Panc1 (cell line): ENCODE measurements around the gene ETHE1. TPM values are rescaled to one million over a fixed set of nuclear protein-coding genes. Genes with fewer than 3 reads are reported as not detected.

Experiments used
- ATAC-seq: fragments of 200-7000 bp; cut with Tn5 transposase; 2 replicates; pipeline ENCODE4 v1.9.1; 2020; ENCODE audit warnings: mild to moderate bottlenecking, moderate library complexity
- BruUV-seq: library from RNA; stranded (reverse); fragments of 400-500 nt; replicated peaks from 2 replicates; lab custom pipeline; 2021; lab: Mats Ljungman, UMichigan
- CTCF ChIA-PET: fragments of 300-600 bp; sonication (Branson Sonifier 250); formaldehyde crosslinking; loops from one replicate; lab custom pipeline; 2022; ENCODE audit warnings: antibody characterized with exemption; lab: Charles Lee
- POLR2A ChIA-PET: fragments of 300-600 bp; sonication (Branson Sonifier 250); formaldehyde crosslinking; loops from one replicate; lab custom pipeline; 2022; ENCODE audit warnings: antibody characterized with exemption; lab: Charles Lee
- DNase-seq: peaks from one replicate; pipeline ENCODE4 v3.0.0-alpha.2; 2010; ENCODE audit warnings: low read depth, low spot score
- H3K27ac ChIP-seq: 2 replicates; pipeline ENCODE4 v1.5.1; 2011; ENCODE audit warnings: mild to moderate bottlenecking, low read length, inconsistent platforms
- H3K27me3 ChIP-seq: fragments of 200-500 bp; sonication (Bioruptor generic); 2 replicates; pipeline ENCODE4 v1.6.0; 2014; ENCODE audit warnings: low read length, inconsistent platforms; ENCODE audit not compliant: control insufficient read depth, insufficient read depth
- H3K36me3 ChIP-seq: fragments of 200-500 bp; sonication (Bioruptor generic); 2 replicates; pipeline ENCODE4 v1.5.1; 2014; ENCODE audit warnings: inconsistent platforms, mild to moderate bottlenecking, low read length, moderate library complexity; ENCODE audit not compliant: control insufficient read depth, insufficient read depth
- H3K4me1 ChIP-seq: 2 replicates; pipeline ENCODE4 v1.5.1; 2011; ENCODE audit warnings: inconsistent platforms, mild to moderate bottlenecking, low read length, moderate library complexity; ENCODE audit not compliant: control insufficient read depth, insufficient read depth
- H3K4me3 ChIP-seq, 2 experiments: 2 replicates each; pipeline ENCODE4 v1.5.1; 2011 to 2012; ENCODE audit warnings: low read depth in 2 of 2, low read length in 2 of 2, mild to moderate bottlenecking in 2 of 2, inconsistent platforms in 1 of 2, moderate library complexity in 1 of 2
- H3K9me3 ChIP-seq: fragments of 200-500 bp; sonication (Bioruptor generic); 2 replicates; pipeline ENCODE4 v1.5.1; 2014; ENCODE audit warnings: low read depth, mild to moderate bottlenecking, inconsistent platforms, low read length, moderate library complexity; ENCODE audit not compliant: control insufficient read depth, insufficient read depth
- POLR2AphosphoS5 ChIP-seq: IDR thresholded peaks from 2 replicates; pipeline ENCODE4 v1.6.1; 2012; ENCODE audit warnings: mild to moderate bottlenecking, low read depth, low read length, moderate library complexity
- TCF7L2 ChIP-seq: IDR thresholded peaks from 2 replicates; pipeline ENCODE4 v1.6.1; 2011; ENCODE audit warnings: mild to moderate bottlenecking, low read depth, low read length, inconsistent platforms
- in situ Hi-C: cut with HindIII; loops from 2 replicates; pipeline ENCODE4 v1.10.0; 2016; ENCODE audit warnings: low sequenced_read_pairs, low pct_unique_long_range_greater_than_20kb
- intact Hi-C: fragments of 100-400 bp; cut with micrococcal nuclease; formaldehyde crosslinking; loops from one replicate; pipeline ENCODE4 v1.10.0; 2022; ENCODE audit not compliant: unreplicated experiment
- total RNA-seq: library from RNA; stranded (reverse); gene quantifications from one replicate; pipeline ENCODE4 v1.2.1, GENCODE V29; 2021; ENCODE audit not compliant: unreplicated experiment
- TF ChIP-seq, protein P1 (sequence below), 2 experiments: IDR thresholded peaks; 2 replicates each; pipeline ENCODE4 v1.6.1; 2011 to 2012; ENCODE audit warnings: low read depth in 2 of 2, control low read depth in 1 of 2, low read length in 1 of 2, mild to moderate bottlenecking in 1 of 2, moderate library complexity in 1 of 2; ENCODE audit not compliant: insufficient read depth in 1 of 2

The ETHE1 gene
- total RNA-seq, 1 experiment from 2014 or later, result 15.6 TPM

DNA sequence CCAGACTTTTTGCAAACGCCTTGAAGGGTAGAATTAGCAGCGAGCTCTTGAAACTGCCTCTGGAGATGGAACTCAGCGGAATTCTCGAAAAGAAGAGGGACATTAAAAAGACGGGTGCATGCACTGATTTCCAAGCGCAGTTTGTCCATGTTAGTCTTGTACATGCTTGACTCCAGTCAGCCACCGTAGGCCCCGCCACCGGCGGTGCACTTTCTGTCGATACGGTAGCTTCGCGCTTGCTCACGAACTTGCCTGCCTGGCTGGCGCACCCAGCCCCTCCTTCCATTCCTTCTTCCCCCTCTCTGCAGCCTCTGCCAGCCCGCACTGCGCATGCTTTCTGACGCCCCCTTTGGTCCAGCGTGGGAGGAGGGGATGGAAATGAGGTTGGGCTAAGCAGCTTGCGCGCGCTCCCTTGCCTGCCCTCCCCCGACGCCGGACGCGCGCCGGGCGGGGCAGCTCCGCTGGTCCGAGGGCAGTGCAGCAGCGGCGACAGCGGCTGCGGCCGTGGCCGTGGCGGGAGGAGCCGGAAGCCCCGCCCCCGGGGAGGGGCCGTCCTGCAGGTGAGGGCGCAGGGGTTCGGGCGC lies 6.1 kb upstream of the ETHE1 start, which contains the start of gene ZNF575:
TSS of gene ZNF575 (plus strand) at position 227 of the 584 bp plus-strand sequence. CDS start 1,235 bp downstream, outside the sequence.
- peak; percentile 57 for DNase-seq
- no TSS peak for BruUV-seq
- CTCF ChIA-PET, result interaction anchor here (0.6 to 1.0 kb wide), 4 partner anchors 14 to 132 kb away, joined by 3 to 8 read pairs (median 4); no protein-coding TSS in a partner anchor
- Histone ChIP-seq H3K27me3 (no peaks in the 10 kb centered on the region), H3K9me3 (no peaks in the 10 kb centered on the region), H3K4me1 (no peaks in the 10 kb centered on the region), H3K27ac (peak within 1 kb of the TSS; percentile 83), H3K36me3 (no peaks in the 10 kb centered on the region), H3K4me3 (peak within 1 kb of the TSS; percentile 65 to 89)
- peak; percentile 81 for ATAC-seq
- TF ChIP-seq, protein P1, sequence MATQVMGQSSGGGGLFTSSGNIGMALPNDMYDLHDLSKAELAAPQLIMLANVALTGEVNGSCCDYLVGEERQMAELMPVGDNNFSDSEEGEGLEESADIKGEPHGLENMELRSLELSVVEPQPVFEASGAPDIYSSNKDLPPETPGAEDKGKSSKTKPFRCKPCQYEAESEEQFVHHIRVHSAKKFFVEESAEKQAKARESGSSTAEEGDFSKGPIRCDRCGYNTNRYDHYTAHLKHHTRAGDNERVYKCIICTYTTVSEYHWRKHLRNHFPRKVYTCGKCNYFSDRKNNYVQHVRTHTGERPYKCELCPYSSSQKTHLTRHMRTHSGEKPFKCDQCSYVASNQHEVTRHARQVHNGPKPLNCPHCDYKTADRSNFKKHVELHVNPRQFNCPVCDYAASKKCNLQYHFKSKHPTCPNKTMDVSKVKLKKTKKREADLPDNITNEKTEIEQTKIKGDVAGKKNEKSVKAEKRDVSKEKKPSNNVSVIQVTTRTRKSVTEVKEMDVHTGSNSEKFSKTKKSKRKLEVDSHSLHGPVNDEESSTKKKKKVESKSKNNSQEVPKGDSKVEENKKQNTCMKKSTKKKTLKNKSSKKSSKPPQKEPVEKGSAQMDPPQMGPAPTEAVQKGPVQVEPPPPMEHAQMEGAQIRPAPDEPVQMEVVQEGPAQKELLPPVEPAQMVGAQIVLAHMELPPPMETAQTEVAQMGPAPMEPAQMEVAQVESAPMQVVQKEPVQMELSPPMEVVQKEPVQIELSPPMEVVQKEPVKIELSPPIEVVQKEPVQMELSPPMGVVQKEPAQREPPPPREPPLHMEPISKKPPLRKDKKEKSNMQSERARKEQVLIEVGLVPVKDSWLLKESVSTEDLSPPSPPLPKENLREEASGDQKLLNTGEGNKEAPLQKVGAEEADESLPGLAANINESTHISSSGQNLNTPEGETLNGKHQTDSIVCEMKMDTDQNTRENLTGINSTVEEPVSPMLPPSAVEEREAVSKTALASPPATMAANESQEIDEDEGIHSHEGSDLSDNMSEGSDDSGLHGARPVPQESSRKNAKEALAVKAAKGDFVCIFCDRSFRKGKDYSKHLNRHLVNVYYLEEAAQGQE (IDR thresholded peaks at IDR 0.05; ENCODE audit: insufficient read depth in 1 of 2, low read depth in 2 of 2, low read length in 1 of 2), result no peak
- TF ChIP-seq TCF7L2, result peak; percentile 63; the same call in 1 of the 2 replicates
- POLR2A ChIA-PET, result no interaction called here
- intact Hi-C loops (no loop called here), in situ Hi-C loops (no loop called here)

DNA sequence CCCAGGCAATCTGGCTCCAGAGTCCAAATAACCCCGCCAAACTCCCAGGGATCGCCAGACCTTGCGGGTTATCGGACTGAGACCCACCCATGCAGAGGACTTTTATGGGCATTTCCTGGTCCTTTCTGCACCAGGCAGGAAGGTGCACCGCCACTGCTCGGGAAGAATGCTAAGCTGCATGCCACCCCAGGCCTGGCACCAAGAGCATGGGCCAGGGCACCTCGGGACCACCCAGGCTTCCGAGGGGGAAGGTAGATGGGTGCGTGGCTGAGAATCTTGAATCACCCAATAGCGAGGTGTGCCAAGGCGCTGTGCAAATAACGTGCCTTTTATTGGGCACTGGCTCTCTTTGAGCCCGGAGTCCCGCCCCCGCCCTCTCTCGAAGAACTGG lies 5.6 kb upstream of the ETHE1 start:
- in situ Hi-C loops, result no loop called here

More for the DNA sequence above, 5.6 kb upstream of the ETHE1 start:
- ATAC-seq (peak; percentile 27; the same call in 1 of the 2 replicates), DNase-seq (no peak)
- intact Hi-C loops, result no loop called here
- Histone ChIP-seq H3K9me3 (no peaks in the 10 kb centered on the region), H3K4me1 (no peaks in the 10 kb centered on the region), H3K27me3 (no peaks in the 10 kb centered on the region), H3K27ac (peak overlapping the region; percentile 83), H3K4me3 (peak overlapping the region; percentile 65 to 89), H3K36me3 (no peaks in the 10 kb centered on the region)
- ChIA-PET CTCF (interaction anchor here (0.6 to 1.0 kb wide), 4 partner anchors 13 to 131 kb away, joined by 3 to 8 read pairs (median 4); no protein-coding TSS in a partner anchor), POLR2A (no interaction called here)
- BruUV-seq, result no TSS peak
- no peak for TF ChIP-seq POLR2AphosphoS5
- TF ChIP-seq, protein P1 (IDR thresholded peaks at IDR 0.05; ENCODE audit: insufficient read depth in 1 of 2, low read depth in 2 of 2, low read length in 1 of 2), result no peak
